HG02678 (cell line): ENCODE data around the gene FAM76B.

Experiments
- ATAC-seq: cut with Tn5 transposase; IDR thresholded peaks from one replicate; pipeline ENCODE4 v1.9.1; 2021; ENCODE audit warnings: mild to moderate bottlenecking, moderate library complexity; ENCODE audit not compliant: unreplicated experiment

The FAM76B gene

GRCh38 chr11:95734009-95734572, 55.5 kb downstream of the FAM76B start:
- no peak for ATAC-seq

GRCh38 chr11:95732930-95733602, 56.5 kb downstream of the FAM76B start:
- ATAC-seq = no peak

- no peak for ATAC-seq
Observed at GRCh38 chr11:95729462-95729861, 60.1 kb downstream of the FAM76B start.

GRCh38 chr11:95728790-95729189, 60.8 kb downstream of the FAM76B start:
- ATAC-seq = no peak

GRCh38 chr11:95728094-95728493, 61.5 kb downstream of the FAM76B start:
- no peak for ATAC-seq

- ATAC-seq = no peak
Observed at GRCh38 chr11:95727620-95728019, 62.0 kb downstream of the FAM76B start.

- no peak for ATAC-seq
Observed at GRCh38 chr11:95727111-95727510, 62.5 kb downstream of the FAM76B start.

- ATAC-seq = no peak
Observed at GRCh38 chr11:95725196-95725595, 64.4 kb downstream of the FAM76B start.

- no peak for ATAC-seq
Observed at GRCh38 chr11:95723361-95723942, 66.1 kb downstream of the FAM76B start.

- no peak for ATAC-seq
Observed at GRCh38 chr11:95720195-95720594, 69.4 kb downstream of the FAM76B start.
